ENCODE results near the gene PLAC1.

The PLAC1 gene

DNA sequence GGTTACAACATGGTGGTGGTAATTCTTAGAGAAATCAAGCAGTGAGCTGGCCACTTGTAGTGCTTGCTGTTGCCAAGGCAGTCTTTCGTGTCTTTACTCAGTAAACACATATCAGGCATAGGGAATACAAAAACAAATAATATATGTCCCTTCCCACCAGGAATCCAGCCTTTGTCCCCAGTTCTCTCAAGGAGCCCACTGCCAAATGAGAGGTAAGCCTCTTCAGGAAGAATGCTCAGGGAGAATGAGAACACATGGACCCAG lies 421 bp upstream of the PLAC1 start:
- Mint-ChIP-seq H3K4me3 (no peak overlapping the region), H3K27ac (no peak overlapping the region), H3K4me1 (ENCODE audit: low read depth) (peaks cover 5% of the 10 kb centered on the region), H3K27me3 (ENCODE audit: low read depth) (peaks cover 3% of the 10 kb centered on the region), H3K9me3 (no peaks in the 10 kb centered on the region), H3K36me3 (ENCODE audit: low read depth) (no peaks in the 10 kb centered on the region)
- no peak for DNase-seq (ENCODE audit: low spot score)

DNA sequence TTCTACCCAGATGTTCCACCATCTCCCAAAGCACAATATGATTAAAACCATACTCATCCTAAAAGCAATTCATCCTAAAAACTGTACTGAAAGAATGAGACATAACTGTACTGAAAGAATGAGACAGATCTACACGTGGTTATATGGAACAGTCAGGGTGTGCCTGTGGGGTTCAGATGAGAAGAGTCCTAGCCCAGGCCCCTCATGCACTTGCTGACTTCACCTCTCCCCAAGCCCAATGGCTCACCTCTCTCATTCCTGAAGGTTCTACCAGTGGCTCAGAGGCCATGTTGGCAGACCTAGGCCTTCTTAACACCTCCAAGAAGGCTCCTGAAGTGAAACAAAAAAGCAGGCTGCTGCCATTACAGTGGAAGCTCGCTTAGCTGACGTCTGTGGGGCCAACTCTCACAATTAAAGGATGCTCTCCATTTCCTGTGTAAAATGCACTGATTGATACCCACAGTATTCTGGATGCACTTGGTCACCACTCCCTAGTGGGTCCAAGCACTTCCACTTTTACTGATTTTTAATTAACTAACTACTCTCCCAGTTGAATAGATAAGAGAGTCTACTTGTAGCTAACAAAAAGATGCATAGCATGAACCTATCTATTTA lies 3.8 kb downstream of the PLAC1 start:
- peak; percentile 12 for DNase-seq (ENCODE audit: low spot score)
- no peak overlapping the region for H3K27ac Mint-ChIP-seq
- H3K36me3 Mint-ChIP-seq (ENCODE audit: low read depth), result no peaks in the 10 kb centered on the region
- no peak overlapping the region for H3K4me3 Mint-ChIP-seq
- H3K4me1 Mint-ChIP-seq (ENCODE audit: low read depth), result peaks cover 5% of the 10 kb centered on the region
- H3K9me3 Mint-ChIP-seq, result no peaks in the 10 kb centered on the region
- no peaks in the 10 kb centered on the region for H3K27me3 Mint-ChIP-seq (ENCODE audit: low read depth)

DNA sequence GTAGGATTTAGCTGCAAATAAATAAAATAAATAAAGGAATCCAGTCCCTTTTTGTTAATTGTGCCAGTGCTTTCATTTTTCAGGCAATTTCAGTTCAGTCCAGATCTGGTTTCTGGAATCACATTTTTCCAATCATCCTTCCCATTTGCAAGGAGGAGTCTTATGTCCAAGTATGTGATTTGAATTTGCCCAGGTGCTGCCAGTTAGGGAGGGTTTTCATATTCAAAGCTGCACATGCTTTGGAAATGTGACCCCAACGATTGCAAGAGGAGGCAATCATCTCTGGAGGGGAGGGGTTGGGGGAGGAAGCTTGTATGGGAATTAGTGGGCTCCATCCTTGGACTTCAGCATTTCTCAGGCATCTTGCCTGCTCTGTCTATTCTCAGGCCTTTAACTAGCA lies 4.4 kb downstream of the PLAC1 start:
- Mint-ChIP-seq H3K9me3 (no peaks in the 10 kb centered on the region), H3K27ac (no peak overlapping the region), H3K4me3 (no peak overlapping the region)

DNA sequence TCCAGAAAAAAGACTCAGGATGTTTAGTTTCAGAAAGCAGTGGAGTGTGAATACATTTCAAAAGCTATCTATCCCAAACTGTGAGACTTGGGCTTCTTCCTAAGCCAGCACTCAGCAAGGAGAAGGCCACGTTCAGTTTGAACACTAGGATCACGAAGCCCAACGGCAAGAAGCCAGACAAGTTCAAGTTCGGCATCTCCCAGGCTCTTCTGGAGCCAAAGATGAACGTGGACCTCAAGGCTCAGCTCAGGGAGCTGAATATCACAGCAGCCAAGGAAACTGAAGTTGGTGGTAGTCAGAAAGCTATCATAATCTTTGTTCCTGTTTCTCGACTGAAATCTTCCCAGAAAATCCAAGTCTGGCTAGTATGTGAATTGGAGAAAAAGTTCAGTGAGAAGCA lies 7.6 kb downstream of the PLAC1 start:
- Mint-ChIP-seq H3K27ac (no peak overlapping the region), H3K9me3 (no peaks in the 10 kb centered on the region), H3K27me3 (ENCODE audit: low read depth) (no peaks in the 10 kb centered on the region), H3K36me3 (ENCODE audit: low read depth) (no peaks in the 10 kb centered on the region), H3K4me1 (ENCODE audit: low read depth) (peaks cover 5% of the 10 kb centered on the region), H3K4me3 (no peak overlapping the region)
- DNase-seq (ENCODE audit: low spot score), result no peak

More for the DNA sequence above, 4.4 kb downstream of the PLAC1 start:
- H3K27me3 Mint-ChIP-seq (ENCODE audit: low read depth), result no peaks in the 10 kb centered on the region
- H3K36me3 Mint-ChIP-seq (ENCODE audit: low read depth), result no peaks in the 10 kb centered on the region
- H3K4me1 Mint-ChIP-seq (ENCODE audit: low read depth), result peaks cover 5% of the 10 kb centered on the region
- no peak for DNase-seq (ENCODE audit: low spot score)

DNA sequence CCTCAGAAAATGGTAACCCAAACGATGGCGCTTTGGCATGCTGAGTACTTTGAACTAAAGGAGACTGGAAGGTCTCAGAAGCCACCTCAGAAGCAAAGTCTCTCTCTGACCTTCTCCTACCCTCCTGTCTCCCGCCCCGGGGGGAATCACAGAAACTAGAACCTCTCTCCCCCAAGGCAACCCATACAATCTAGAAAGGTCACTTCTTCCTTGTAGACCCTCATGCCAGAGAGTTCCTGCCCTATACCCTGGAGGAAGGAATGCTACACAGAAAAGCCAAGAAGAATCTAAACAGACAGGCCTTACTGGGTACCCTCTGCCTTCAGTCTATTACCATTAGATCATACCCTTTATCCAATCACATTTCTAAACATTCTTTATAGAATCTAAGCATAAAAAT lies 8.5 kb downstream of the PLAC1 start:
- Mint-ChIP-seq H3K4me1 (ENCODE audit: low read depth) (peaks cover 5% of the 10 kb centered on the region), H3K4me3 (no peak overlapping the region), H3K27me3 (ENCODE audit: low read depth) (no peaks in the 10 kb centered on the region), H3K36me3 (ENCODE audit: low read depth) (no peaks in the 10 kb centered on the region), H3K9me3 (no peaks in the 10 kb centered on the region), H3K27ac (no peak overlapping the region)
- no peak for DNase-seq (ENCODE audit: low spot score)

DNA sequence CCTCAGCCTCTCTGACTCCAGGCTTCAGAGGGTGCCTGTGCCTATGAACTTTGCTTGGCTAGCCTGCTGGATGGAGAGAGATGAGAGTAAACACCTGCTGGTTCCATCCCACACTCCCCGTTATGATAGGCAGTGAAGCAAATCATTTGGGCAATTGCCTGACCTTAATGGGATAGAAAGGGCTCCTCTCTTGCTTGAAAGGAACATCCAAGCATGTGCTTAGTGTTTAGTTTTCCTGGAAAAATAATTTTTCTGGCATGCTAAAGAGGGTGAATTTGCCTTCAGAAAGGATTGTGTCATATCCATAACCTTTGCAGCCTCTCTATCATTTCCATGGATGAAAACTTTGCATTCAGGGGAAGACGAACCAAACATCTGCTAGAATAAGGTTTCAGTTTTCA lies 10.8 kb downstream of the PLAC1 start:
- Mint-ChIP-seq H3K4me1 (ENCODE audit: low read depth) (no peaks in the 10 kb centered on the region), H3K4me3 (no peak overlapping the region), H3K27me3 (ENCODE audit: low read depth) (no peaks in the 10 kb centered on the region), H3K36me3 (ENCODE audit: low read depth) (no peaks in the 10 kb centered on the region), H3K9me3 (no peaks in the 10 kb centered on the region), H3K27ac (no peak overlapping the region)
- DNase-seq (ENCODE audit: low spot score), result no peak

DNA sequence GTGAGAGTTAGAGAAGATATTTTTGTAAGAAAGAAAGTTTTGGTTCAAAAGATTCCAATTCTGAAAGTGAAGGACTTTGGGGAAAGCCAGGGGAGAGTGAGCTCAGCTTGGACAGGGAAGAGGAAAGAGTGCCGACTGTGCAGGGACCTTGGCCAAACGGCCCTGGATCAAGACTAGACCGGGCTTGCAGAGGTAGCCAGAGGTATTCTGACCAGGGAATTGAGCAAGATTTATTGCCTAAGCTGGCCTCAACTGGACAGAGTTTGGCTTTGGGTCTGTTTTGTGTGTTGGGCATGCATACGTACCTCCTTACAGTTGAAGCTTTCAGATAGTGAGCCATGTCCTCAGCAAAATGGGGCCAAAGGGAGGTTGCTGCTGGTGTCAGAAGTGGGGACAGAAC lies 11.6 kb downstream of the PLAC1 start:
- Mint-ChIP-seq H3K9me3 (no peaks in the 10 kb centered on the region), H3K4me1 (ENCODE audit: low read depth) (no peaks in the 10 kb centered on the region), H3K4me3 (no peak overlapping the region), H3K27me3 (ENCODE audit: low read depth) (no peaks in the 10 kb centered on the region), H3K36me3 (ENCODE audit: low read depth) (no peaks in the 10 kb centered on the region), H3K27ac (no peak overlapping the region)
- no peak for DNase-seq (ENCODE audit: low spot score)

DNA sequence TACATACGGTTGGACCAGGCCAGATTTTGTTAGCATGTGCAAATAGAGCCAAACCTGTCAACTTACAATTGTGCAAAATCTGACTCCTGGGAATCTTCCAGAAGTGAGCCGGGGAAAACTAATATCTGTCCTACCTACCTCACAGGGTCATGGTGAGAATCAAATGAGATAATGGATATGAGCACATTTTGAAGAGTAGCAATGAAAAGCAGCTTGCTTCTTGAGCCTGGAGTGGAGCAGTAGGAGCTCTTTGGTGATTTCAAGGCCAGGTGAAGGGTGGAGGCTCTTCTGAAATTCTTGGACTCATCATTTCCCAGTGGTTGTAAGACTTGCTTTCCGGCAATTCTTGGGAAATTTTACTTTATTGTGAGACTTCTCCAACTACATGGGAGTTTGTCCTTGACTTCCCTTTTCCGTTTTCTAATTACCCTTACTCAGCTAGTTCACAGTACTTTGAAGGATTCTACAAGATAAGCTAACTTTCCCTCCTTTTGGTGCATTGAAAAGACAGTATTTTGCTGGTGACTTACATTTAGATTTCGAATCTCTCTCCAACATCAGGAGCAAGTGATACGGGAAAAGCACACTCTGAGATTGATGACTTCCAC lies 12.2 kb downstream of the PLAC1 start:
- Mint-ChIP-seq H3K36me3 (ENCODE audit: low read depth) (no peaks in the 10 kb centered on the region), H3K4me3 (no peak overlapping the region), H3K9me3 (no peaks in the 10 kb centered on the region), H3K27me3 (ENCODE audit: low read depth) (no peaks in the 10 kb centered on the region), H3K4me1 (ENCODE audit: low read depth) (no peaks in the 10 kb centered on the region), H3K27ac (no peak overlapping the region)
- DNase-seq (ENCODE audit: low spot score), result no peak

DNA sequence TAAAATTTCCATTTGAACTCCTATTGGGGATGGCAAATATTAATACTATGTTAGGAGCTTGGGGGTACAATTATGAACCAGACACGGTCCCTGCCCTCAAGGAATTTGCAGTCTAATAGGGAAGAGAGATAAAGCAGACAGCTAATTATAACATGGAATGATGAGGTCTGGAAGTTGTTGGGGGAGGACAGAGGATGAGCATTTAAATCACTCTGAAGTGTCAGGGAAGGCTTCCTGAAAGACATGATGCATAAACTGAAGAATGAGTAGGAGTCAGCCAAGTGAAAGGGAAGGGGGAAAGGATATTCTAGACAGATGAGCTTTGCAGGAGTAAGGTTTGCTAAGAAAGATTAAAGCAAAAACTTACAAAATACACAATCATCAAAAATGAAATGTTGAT lies 15.9 kb downstream of the PLAC1 start:
- no peaks in the 10 kb centered on the region for H3K36me3 Mint-ChIP-seq (ENCODE audit: low read depth)
- H3K4me3 Mint-ChIP-seq, result no peak overlapping the region
- H3K9me3 Mint-ChIP-seq, result no peaks in the 10 kb centered on the region
- DNase-seq (ENCODE audit: low spot score), result no peak
- H3K27me3 Mint-ChIP-seq (ENCODE audit: low read depth), result peaks cover 2% of the 10 kb centered on the region
- H3K4me1 Mint-ChIP-seq (ENCODE audit: low read depth), result no peaks in the 10 kb centered on the region
- no peak overlapping the region for H3K27ac Mint-ChIP-seq

DNA sequence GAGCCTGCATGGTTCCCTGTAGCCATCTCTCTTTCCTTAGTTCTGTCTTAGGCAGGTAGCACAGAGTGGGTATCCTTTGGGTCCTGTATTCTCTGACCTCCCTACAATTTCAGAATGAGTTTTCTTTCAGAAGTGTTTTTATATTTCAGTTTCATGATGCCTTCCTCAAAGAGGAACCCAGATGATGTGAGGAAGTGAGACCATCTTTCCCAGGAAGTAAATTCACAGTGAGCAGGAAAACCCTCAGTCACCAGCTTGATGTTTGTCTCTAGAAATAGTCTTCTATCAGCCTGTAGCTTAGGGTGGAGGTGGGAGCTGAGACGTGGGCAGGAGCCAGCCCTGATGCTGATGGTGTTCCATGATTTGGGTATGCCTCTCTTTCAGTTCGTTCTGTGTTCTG lies 16.9 kb downstream of the PLAC1 start:
- Mint-ChIP-seq H3K27me3 (ENCODE audit: low read depth) (peaks cover 2% of the 10 kb centered on the region), H3K4me3 (no peak overlapping the region), H3K27ac (no peak overlapping the region), H3K36me3 (ENCODE audit: low read depth) (no peaks in the 10 kb centered on the region), H3K4me1 (ENCODE audit: low read depth) (no peaks in the 10 kb centered on the region), H3K9me3 (no peaks in the 10 kb centered on the region)
- no peak for DNase-seq (ENCODE audit: low spot score)

DNA sequence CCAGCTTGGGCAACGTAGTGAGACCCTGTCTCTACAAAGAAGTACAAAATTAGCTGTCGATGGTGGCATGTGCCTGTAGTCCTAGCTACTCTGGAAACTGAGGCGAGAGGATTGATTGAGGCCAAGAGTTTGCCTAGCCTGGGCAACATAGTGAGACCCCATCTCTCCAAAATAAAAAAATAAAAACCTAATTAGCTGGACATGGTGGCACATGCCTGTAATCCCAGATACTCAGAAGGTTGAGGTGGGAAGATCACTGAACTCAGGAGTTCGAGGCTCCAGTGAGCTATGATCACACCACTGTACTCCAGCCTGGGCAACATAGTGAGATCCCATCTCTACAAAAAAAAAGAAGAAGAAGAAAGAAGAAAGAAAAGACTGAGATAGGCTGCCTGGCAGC lies 17.4 kb downstream of the PLAC1 start:
- Mint-ChIP-seq H3K27ac (no peak overlapping the region), H3K27me3 (ENCODE audit: low read depth) (peaks cover 2% of the 10 kb centered on the region), H3K4me1 (ENCODE audit: low read depth) (no peaks in the 10 kb centered on the region), H3K4me3 (no peak overlapping the region), H3K36me3 (ENCODE audit: low read depth) (no peaks in the 10 kb centered on the region), H3K9me3 (no peaks in the 10 kb centered on the region)
- DNase-seq (ENCODE audit: low spot score), result no peak

DNA sequence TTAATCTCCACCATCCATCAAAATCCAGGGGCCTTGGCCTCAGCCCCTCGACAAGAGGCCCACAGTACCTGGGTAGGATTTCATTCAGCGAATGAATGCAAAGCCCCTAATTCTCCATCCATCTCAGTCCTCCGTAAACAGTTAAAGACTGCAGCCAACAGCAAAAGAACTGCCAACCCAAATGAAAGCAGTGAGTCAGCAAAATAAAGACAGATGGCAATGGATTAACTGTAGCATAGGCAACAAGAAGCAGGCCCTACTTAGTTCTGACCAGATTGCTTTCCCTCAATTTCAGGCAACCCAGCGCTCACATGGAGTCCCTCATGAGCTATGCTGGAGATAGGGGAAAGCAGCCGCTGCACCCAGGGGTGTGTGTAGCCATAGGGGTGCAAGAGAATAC lies 21.4 kb downstream of the PLAC1 start:
- no peak overlapping the region for H3K27ac Mint-ChIP-seq
- H3K27me3 Mint-ChIP-seq (ENCODE audit: low read depth), result peaks cover 2% of the 10 kb centered on the region

DNA sequence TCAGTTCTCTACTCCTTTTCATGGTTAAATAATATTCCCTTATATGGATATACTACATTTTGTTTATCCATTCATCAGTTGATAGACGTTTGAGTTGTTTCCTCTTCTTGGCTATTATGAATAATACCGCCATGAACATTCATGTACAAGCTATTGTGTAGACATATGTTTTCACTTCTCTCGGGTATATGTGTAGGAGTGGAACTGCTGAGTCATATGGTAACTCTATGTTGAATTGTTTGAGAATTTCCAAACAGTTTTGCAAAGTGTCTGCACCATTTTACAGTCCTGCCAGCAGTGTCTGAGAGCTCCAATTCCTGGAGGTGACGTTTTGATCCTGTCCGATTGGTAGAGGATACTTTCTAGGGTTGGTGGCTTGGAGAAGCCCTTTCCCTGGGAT lies 23.6 kb downstream of the PLAC1 start:
- H3K27ac Mint-ChIP-seq, result no peak overlapping the region
- no peak overlapping the region for H3K4me3 Mint-ChIP-seq
- peaks cover 5% of the 10 kb centered on the region for H3K4me1 Mint-ChIP-seq (ENCODE audit: low read depth)
- DNase-seq (ENCODE audit: low spot score), result no peak
- no peaks in the 10 kb centered on the region for H3K36me3 Mint-ChIP-seq (ENCODE audit: low read depth)
- H3K27me3 Mint-ChIP-seq (ENCODE audit: low read depth), result peaks cover 2% of the 10 kb centered on the region
- no peaks in the 10 kb centered on the region for H3K9me3 Mint-ChIP-seq

More for the DNA sequence above, 21.4 kb downstream of the PLAC1 start:
- no peak for DNase-seq (ENCODE audit: low spot score)
- Mint-ChIP-seq H3K4me3 (no peak overlapping the region), H3K36me3 (ENCODE audit: low read depth) (no peaks in the 10 kb centered on the region), H3K9me3 (no peaks in the 10 kb centered on the region), H3K4me1 (ENCODE audit: low read depth) (peaks cover 5% of the 10 kb centered on the region)

DNA sequence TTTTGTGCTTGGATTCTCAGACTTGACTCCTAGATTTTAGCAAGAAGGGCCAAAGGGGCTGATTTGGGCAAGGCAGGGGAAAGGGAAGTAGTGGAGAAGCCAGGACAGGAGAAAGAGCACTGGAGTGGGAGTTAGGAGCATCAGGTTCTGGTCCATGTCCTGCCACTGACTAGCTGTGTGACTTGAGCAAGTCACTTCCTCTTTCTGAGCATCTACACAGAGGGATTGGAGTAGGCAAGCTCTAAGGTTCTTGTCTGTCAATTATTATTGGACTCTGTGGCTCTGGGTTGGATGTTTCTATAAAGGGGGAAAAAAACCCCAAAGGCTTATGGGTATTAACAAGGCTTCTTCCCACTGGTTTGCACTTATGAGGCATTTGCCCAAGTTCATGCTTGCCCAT lies 24.4 kb downstream of the PLAC1 start:
- DNase-seq (ENCODE audit: low spot score), result no peak

DNA sequence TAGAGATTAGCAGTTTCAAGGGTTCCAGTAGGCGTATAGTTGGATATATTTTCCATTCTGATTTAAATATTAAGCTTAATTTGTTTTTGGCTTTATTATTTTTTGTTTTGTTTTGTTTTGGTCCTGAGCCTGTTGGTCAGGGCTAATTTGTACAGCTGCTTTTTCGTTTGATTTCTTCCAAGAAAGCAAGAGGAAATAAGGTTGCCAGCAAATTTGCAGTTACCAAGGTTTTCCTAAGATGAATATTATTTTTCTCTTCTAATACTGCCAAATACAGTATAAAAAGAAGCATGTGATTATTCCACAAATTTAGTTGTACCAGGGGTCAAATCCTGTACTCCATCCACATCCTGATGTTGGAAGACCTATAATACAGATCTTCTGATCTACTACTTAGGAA lies 24.9 kb downstream of the PLAC1 start:
- H3K4me1 Mint-ChIP-seq (ENCODE audit: low read depth), result peaks cover 5% of the 10 kb centered on the region

More for the DNA sequence above, 24.4 kb downstream of the PLAC1 start:
- peaks cover 5% of the 10 kb centered on the region for H3K4me1 Mint-ChIP-seq (ENCODE audit: low read depth)
- H3K9me3 Mint-ChIP-seq, result no peaks in the 10 kb centered on the region
- no peaks in the 10 kb centered on the region for H3K36me3 Mint-ChIP-seq (ENCODE audit: low read depth)
- H3K4me3 Mint-ChIP-seq, result no peak overlapping the region
- H3K27me3 Mint-ChIP-seq (ENCODE audit: low read depth), result peaks cover 2% of the 10 kb centered on the region
- H3K27ac Mint-ChIP-seq, result no peak overlapping the region

More for the DNA sequence above, 24.9 kb downstream of the PLAC1 start:
- Mint-ChIP-seq H3K9me3 (no peaks in the 10 kb centered on the region), H3K4me3 (no peak overlapping the region), H3K27me3 (ENCODE audit: low read depth) (peaks cover 2% of the 10 kb centered on the region), H3K36me3 (ENCODE audit: low read depth) (no peaks in the 10 kb centered on the region), H3K27ac (no peak overlapping the region)
- DNase-seq (ENCODE audit: low spot score), result no peak
